HT1080 (cell line): ENCODE data around the gene IL17REL. TPM values are rescaled to one million over a fixed set of nuclear protein-coding genes. Genes with fewer than 3 reads are reported as not detected.

Experiments
- DNase-seq: peaks from one replicate; pipeline ENCODE4 v3.0.0-alpha.2; 2015; ENCODE audit warnings: low read depth
- total RNA-seq: library from RNA; depleted of rRNA; stranded (reverse); fragments of >200 nt; shearing (Covaris generic); gene quantifications from 2 replicates; pipeline ENCODE4 v1.2.3, GENCODE V29; 2014

Gene IL17REL
- total RNA-seq, 1 experiment from 2014 or later = not detected

DNA sequence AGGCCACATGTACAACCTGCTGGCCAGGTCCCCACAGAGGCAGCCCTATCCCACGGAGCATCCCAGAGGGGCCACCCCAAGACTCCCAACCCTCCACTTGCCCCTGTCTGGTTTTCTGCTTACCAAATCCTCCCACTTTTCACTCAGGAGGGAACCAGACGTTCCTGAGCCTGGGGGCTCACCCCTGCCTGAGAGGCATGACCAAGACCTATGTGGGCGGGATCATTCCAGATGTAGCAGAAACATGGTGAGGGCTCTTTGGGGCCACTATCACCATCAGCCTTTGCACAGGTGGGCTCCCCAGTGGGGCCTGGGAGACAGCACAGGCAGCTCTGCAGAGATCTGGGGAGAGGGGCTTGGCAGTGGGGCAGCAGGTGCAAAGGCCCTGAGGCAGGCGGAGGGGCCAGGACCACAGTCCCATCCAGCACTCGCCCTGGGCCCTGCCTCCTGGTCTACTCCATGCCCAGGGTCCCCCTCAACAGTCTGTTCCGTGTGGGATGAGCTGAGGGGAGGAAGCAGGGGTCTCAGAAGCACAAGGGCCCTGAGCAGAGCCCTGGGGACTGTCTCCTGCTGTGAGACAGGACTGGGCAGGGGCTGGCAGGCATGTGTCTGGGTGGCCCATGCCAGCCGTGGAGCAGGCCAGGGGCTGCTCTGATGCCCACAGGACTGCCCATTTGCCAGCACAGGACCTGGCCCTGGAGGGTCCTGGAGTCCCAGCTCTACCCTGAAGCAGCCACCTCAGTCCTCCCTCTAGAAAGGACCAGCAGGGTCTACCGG is 42.6 kb downstream of the IL17REL start:
- no peak for DNase-seq

DNA sequence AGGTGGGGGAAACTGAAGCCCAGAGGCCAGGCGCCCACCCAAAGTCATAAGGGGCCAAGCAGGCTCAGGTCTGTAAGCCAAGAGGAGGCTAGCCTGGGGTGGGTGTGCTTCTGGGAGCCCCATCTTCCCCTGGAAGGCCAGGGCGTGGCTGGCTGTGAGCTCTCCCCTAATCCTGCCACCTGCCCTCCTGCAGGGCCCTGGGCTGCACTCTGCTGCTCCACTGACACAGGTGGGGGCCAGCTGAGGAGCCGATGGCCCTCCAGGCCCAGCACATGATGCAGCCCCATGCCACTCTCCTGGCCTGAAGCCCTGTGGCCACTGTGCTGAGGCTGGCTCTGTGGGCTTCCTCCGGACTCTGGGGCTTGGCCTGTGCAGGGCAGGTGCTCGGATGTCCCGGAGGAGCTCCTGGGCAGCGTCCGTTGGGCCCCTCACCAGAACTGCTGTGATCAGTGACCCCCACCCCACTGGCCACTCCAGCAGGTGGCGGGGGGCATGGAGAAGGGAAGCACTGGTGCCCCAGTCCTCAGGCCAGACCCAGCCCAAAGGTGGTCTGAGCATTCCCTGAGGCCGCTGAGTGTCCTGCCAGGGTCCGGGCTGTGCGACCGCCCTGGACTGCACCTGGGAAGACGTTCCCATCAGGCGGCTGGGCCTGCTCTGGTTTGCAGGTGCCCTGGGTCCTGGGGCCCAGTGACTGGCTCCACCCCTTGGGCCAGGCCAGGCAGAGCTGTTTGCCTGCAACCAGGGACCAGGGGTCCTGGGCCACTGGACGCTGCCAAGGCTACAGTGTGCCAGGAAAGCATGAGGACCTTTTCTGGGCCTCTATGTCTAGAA is 43.5 kb downstream of the IL17REL start:
- no peak for DNase-seq

DNA sequence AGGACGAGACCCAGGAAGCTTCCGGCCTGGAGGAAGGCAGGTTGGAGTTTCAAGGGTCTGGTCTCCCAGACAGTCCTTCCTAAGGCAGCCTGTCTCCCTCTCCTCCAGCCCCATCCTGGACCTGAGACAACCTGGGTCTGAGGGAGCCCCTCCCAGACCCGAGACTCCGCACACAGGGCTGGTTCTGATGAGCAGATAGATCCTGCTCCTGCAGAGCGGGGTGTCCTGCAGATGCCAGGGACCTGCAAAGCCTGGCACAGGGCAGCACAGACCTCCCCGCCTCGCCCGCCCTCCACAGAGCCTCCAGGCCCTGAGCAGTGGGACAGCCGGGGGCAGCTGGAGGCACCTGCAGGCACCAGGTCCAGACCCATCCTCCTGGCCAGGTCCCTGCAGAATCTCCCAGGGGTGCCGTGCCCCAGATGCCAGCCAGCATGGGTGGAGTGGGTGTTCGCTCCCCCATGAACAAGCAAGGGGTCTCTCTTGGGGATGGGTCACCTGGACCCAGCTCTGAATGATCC is 44.2 kb downstream of the IL17REL start:
- no peak for DNase-seq

DNA sequence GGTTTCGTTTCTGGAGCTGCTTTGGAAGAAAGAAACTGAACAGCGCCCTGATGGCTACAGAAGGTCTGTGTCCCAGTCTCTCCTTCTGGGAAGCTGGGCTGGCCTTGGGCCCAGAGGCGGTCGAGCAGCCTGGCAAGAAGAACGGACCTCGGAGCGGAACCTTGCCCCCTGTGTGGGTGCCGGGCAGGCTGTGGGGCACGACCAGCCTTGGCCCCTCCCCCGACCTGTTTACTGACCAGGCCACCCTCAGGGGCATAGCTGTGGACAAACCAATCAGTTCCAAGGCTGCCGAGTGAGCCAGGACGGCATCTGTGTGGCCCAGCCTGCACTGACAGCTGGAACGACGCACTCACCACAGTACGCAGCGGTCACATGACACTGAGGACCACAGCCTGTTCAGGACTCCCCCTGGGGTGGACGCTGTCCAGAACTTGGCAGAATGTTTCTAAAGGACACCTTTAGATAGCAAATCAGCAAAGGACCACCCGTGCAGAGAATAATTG is 44.8 kb downstream of the IL17REL start:
- no peak for DNase-seq

DNA sequence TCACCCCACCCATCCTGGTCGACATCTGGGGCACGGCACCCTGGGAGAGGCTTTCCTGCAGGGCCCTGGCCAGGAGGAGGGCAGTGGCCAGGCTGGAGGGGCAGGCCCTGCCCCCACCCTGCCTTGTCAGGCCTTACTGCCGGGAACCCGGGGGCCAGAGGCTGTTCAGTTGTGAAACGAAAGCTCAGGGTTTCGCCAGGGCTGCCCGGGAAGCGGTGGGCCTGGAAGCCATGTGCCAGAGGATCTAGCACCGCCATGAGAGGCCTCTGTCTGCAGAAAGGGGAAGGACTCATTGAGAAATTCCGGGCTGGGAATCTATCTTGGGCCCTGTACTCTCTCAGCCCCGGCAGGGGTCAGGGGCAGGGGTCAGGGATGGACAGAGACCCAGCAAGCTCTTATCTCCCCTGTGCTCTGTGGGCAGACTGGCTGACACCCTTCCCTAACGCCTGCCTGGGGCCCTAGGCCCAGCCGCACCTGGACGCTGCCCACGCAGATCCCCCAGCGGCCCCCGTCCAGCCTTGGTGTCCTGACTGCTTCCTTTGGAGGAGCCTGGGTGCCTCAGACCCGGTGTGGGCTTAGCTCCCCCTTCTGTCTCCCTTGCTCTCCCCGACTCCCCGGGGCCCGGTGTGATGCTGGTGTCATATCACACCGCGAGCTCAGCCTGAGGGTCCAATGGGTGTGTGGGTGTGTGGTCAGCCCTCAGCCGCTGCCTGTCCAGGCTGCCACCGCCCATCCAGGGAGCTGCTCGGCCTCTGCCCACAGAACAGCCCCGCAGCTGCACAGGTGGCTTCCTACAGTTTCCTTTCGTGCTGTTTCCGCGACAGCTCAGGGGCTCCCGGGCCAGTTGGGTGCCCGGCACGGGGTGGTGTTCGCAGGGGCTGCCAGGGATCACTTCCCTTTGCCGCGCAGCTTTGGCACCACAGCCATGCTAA is 45.5 kb downstream of the IL17REL start:
- DNase-seq = no peak

DNA sequence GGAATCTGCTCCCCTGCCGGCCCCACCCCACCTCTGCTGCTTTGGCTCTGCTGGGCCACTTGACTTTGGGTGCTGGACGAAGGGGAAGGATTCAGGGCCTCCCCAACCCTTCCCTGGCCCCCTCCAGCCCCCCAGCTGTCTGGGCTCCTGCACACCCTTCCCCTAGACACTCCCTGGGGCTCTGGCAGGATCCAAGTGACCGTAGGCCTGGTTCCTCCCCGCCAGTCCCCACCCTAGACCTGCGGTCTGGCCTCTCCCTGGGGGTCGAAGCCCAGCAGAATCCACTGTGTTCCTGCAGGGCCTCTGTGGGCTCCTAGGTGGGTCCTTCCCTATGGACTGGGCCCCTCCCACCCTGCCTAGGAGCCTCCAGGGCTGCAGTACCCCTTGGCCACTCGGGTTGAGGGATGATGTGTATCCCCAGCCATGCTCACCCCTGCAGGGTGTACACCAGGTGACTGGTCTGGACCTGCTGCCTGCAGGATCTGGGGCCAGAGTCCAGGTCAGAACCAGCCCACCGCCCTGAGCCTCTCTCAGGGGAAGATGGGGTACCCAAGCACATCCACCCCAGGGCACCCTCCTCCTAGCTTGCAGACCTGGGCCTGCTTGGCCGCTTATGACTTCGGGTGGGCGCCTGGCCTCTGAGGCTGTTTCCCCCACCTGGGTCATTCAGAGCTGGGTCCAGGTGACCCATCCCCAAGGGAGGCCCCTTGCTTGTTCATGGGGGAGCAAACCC is 46.4 kb downstream of the IL17REL start:
- no peak for DNase-seq

DNA sequence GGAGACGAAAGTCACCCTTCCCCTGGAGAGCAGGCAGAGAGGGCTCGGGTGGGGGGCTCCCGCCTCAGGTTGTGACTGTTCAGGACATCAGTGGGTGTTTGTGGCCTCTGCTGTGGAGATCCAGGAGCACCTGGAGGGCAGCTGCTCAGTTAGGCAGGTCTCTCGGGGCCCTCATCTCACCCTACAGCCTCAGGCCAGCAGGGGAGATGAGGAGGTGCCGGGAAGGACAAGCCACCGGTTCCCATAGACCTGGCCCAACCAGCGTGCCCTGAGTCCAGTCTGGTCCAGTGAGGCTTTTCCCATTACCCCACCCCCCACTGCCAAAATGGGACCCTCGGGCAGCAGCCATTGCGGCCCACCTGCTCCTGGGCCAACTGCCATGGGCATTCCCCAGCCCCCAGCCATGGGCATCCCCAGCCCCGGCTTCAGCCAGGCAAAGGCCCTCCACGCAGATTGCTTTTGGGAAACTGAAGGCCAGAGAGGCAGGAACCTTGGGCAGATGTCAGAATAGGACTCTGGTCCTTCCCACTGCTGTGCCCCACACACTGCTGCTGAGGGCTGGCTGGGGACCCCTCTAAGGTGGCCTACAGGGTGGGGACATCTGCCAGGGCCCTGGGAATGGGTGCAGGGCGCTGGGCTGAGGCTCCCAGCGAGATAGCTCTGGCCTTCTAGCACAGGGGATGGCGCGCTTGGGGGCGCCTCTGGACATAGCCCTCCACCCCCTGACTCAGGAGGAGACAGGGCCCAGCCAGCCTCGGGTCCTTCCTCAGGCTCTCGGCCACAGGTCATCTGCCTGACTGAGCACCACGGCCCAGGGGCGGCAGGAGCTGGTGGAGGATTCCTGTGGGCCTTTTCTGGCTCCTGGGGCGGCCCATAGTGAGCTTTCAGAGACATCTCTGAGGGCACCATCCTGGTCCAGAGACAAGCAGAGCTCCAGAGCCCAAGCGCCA is 47.2 kb downstream of the IL17REL start:
- no peak for DNase-seq

DNA sequence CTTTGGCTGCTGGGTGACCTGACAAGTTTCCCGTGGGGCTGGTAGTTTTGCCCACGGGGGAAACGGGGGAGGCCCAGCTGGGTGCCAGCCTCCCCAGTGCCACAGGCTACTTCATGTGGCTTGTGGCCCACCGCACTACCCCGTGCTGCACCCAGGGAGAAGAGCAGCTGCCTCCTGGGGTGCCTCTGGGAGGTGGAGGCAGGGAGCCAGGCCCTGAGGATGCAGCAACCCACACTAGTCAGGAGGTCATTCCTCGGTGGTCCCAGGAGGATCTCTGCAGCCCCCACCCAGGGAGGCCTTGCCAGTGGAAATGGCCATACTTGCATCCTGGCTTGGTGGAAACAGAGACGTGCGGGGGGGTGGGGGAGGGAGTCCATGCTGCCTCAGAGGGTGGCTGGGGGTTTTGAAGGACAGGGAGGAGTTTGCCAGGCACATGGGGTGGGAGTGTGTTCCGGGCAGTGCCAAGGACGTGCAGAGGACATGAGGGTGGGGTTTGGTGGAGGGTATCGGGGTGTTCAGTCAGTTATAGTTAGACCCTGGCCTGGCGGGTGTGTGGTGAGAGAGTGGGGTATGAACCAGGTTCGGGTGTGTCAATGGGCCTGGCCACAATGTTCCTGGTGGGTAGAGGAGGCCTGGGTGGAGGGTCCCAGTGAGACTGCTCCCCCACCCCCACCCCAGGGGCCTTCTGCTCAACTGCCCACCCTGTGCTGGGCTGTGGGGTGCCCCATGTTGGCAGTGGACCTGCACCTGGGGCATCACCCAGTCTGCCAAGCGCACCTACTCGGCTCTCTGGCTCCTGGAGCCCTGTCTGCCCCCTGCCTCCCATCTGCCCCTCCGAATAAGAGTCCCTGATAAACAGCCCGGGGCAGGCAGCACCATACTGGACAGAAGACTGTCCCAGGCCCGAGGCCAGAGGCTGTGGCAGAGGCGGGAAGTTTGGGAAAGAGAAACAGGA is 48.2 kb downstream of the IL17REL start:
- no peak for DNase-seq

DNA sequence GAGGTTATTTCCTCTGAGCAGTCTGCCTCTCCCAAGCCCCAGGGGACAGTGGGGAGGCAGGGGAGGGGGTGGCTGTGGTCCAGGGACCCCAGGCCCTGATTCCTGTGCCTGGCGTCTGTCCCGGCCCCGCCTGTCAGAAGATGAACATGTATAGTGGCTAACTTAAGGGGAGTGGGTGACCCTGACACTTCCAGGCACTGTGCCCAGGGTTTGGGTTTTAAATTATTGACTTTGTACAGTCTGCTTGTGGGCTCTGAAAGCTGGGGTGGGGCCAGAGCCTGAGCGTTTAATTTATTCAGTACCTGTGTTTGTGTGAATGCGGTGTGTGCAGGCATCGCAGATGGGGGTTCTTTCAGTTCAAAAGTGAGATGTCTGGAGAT is 48.9 kb downstream of the IL17REL start:
- DNase-seq = no peak

DNA sequence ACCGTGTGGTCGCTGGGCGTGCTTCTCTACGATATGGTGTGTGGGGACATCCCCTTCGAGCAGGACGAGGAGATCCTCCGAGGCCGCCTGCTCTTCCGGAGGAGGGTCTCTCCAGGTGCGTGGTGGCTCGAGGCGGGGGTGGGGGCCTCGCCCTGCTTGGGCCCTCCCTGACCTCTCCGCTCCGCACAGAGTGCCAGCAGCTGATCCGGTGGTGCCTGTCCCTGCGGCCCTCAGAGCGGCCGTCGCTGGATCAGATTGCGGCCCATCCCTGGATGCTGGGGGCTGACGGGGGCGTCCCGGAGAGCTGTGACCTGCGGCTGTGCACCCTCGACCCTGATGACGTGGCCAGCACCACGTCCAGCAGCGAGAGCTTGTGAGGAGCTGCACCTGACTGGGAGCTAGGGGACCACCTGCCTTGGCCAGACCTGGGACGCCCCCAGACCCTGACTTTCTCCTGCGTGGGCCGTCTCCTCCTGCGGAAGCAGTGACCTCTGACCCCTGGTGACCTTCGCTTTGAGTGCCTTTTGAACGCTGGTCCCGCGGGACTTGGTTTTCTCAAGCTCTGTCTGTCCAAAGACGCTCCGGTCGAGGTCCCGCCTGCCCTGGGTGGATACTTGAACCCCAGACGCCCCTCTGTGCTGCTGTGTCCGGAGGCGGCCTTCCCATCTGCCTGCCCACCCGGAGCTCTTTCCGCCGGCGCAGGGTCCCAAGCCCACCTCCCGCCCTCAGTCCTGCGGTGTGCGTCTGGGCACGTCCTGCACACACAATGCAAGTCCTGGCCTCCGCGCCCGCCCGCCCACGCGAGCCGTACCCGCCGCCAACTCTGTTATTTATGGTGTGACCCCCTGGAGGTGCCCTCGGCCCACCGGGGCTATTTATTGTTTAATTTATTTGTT is 49.6 kb downstream of the IL17REL start:
- DNase-seq = no peak

DNA sequence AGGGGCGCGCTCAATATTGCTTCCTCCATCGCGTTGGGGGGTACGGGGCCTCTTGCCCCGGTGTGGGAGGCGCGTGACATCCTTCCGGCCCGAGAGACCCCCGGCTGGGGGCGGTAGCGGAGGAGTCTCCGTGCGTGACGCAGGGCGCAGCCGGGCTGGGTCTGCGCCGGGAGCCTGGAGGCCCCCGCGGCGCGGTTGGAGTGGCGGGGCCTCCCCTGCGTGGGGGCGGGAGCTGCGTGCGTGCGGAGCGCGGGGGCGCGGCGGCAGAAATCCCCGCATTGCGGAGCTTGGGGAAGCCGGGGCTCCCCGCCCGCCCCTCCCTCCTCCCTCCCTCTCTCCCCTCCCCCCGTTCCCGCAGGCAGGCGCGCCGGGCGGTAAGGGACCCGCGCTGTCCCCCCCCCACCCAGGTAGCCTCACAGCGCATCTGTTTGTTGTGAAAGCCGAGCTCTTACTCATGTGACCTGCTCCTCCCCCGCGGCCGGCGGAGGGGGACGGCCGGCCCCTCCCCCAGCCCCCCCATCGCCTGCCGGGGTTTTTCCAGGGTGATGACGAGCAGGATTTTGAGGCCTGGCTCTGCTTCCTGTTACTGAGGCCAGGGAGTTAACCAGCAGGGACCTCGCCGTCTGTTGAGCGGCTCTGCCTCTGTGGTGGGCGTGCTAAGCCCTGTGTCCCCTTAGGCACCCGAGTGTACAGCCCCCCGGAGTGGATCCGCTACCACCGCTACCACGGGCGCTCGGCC is 50.4 kb downstream of the IL17REL start:
- peak; percentile 85 for DNase-seq

DNA sequence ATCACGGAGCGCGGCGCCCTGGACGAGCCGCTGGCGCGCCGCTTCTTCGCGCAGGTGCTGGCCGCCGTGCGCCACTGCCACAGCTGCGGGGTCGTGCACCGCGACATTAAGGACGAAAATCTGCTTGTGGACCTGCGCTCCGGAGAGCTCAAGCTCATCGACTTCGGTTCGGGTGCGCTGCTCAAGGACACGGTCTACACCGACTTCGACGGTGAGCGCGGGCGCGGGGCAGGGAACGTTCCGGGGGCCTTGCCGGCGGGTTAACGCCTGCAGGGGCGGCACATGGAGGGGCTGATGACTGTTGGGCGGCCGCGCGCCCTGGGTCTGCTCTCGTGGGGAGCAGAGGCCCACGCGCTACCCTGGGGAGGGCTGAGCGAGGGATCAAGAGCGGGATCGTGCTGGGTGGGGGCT is 51.0 kb downstream of the IL17REL start:
- DNase-seq = no peak

DNA sequence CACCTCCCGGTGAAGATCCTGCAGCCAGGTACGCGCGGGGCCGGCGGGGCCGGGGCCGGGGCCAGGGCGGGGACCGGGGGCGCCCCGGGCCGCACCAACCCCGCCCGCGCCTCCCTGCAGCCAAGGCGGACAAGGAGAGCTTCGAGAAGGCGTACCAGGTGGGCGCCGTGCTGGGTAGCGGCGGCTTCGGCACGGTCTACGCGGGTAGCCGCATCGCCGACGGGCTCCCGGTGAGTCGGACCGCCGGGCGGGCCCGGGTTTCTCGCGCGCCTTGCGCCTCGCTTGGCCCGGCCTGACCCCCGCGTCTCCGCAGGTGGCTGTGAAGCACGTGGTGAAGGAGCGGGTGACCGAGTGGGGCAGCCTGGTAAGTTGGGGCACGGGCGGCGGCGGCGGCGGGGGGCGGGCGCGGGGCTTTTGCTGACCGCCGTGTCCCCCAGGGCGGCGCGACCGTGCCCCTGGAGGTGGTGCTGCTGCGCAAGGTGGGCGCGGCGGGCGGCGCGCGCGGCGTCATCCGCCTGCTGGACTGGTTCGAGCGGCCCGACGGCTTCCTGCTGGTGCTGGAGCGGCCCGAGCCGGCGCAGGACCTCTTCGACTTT is 51.5 kb downstream of the IL17REL start:
- peak; percentile 32 for DNase-seq

DNA sequence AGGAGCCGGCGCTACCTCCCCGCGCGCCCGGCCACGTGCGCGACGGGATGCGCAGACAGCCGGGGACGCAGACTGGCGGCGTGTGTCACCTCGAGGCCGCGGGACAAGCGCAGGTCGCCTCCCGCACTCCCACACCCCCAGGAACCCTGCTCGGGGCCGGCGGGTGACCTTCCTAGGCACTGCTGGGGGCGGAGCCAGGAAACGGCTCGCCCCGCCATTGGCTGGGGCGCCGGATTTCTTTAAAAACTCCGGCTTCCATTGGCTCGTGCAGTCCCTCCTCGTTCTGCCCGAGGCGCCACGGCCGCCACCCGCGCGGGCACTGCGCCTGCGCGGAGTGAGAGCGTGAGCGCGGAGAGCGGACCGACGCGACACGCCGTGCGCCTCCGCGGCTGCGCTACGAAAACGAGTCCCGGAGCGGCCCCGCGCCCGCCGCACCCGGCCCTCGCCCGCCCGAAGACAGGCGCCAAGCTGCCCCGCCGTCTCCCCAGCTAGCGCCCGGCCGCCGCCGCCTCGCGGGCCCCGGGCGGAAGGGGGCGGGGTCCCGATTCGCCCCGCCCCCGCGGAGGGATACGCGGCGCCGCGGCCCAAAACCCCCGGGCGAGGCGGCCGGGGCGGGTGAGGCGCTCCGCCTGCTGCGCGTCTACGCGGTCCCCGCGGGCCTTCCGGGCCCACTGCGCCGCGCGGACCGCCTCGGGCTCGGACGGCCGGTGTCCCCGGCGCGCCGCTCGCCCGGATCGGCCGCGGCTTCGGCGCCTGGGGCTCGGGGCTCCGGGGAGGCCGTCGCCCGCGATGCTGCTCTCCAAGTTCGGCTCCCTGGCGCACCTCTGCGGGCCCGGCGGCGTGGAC is 52.2 kb downstream of the IL17REL start, which contains the start of gene PIM3:
PIM3 (plus strand) TSS at position 614 of the 846 bp plus-strand sequence; CDS start at position 790, 176 bp downstream.
- DNase-seq = peak; percentile 94

DNA sequence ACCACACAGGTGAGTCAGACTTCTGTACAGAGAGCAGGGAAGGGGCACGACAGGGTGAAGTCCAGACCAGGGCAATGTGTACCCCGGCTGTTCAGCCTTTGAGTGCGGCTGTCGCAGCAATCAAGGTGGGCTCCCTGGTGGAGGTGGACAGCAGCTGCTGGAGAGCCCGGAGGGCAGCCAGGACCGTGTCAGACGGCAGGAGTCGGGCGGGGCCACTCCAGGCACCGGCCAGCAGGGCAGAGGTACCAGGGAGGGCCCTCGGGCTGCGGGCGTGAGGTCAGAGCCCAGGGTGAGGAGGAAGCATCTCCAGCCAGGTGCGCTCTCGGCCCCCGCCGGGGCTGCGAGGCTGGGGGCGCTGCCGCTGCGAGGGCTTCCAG is 52.8 kb downstream of the IL17REL start:
- peak; percentile 66 for DNase-seq
